ENCODE results near the gene ANK3.
"Not testable (repeated sequence)": the region's sequence is repeated elsewhere in the genome, so short reads cannot be mapped to it uniquely, and the experiment has no call there.

ANK3 gene

GRCh38 chr10:60304829-60305379 is 84.8 kb downstream of the ANK3 start:
- DNase-seq (ENCODE audit: low spot score) = no peak

GRCh38 chr10:60303778-60304177 is 85.9 kb downstream of the ANK3 start:
- no peak for DNase-seq (ENCODE audit: low spot score)

- DNase-seq (ENCODE audit: low spot score) = no peak
These were observed 89.5 kb downstream of the ANK3 start for GRCh38 chr10:60299961-60300883.

GRCh38 chr10:60299390-60299778 is 90.3 kb downstream of the ANK3 start:
- DNase-seq (ENCODE audit: low spot score) = no peak

- DNase-seq (ENCODE audit: low spot score) = no peak
These were observed 91.0 kb downstream of the ANK3 start for GRCh38 chr10:60298408-60299389.

- DNase-seq (ENCODE audit: low spot score) = no peak
These were observed 93.6 kb downstream of the ANK3 start for GRCh38 chr10:60296073-60296472.

- DNase-seq (ENCODE audit: low spot score) = no peak
These were observed 94.4 kb downstream of the ANK3 start for GRCh38 chr10:60295028-60295937.

GRCh38 chr10:60293581-60294175 is 96.0 kb downstream of the ANK3 start:
- no peak for DNase-seq (ENCODE audit: low spot score)

- no peak for DNase-seq (ENCODE audit: low spot score)
These were observed 96.7 kb downstream of the ANK3 start for GRCh38 chr10:60292998-60293397.

GRCh38 chr10:60292536-60292935 is 97.1 kb downstream of the ANK3 start:
- not testable (repeated sequence) for DNase-seq (ENCODE audit: low spot score)

- DNase-seq (ENCODE audit: low spot score) = no peak
These were observed 98.2 kb downstream of the ANK3 start for GRCh38 chr10:60291344-60291930.

GRCh38 chr10:60290558-60290957 is 99.1 kb downstream of the ANK3 start:
- no peak for DNase-seq (ENCODE audit: low spot score)

GRCh38 chr10:60289800-60290199 is 99.9 kb downstream of the ANK3 start:
- no peak for DNase-seq (ENCODE audit: low spot score)

GRCh38 chr10:60288256-60288655 is 101.4 kb downstream of the ANK3 start:
- DNase-seq (ENCODE audit: low spot score) = no peak

GRCh38 chr10:60286559-60286958 is 103.1 kb downstream of the ANK3 start:
- DNase-seq (ENCODE audit: low spot score) = no peak

- no peak for DNase-seq (ENCODE audit: low spot score)
These were observed 106.3 kb downstream of the ANK3 start for GRCh38 chr10:60283397-60283796.

- no peak for DNase-seq (ENCODE audit: low spot score)
These were observed 106.8 kb downstream of the ANK3 start for GRCh38 chr10:60282771-60283353.

- no peak for DNase-seq (ENCODE audit: low spot score)
These were observed 107.8 kb downstream of the ANK3 start for GRCh38 chr10:60281792-60282353.

GRCh38 chr10:60281331-60281730 is 108.3 kb downstream of the ANK3 start:
- no peak for DNase-seq (ENCODE audit: low spot score)

GRCh38 chr10:60280475-60280874 is 109.2 kb downstream of the ANK3 start:
- DNase-seq (ENCODE audit: low spot score) = no peak

Measured in CD4-positive, alpha-beta T cell treated with Interleukin-15 for 4 hours (primary cell).